Measurements from ENCODE around the gene CNNM3.
A peak's percentile ranks its signal among the peaks of the same experiment; 100 is the strongest.

The CNNM3 gene

DNA sequence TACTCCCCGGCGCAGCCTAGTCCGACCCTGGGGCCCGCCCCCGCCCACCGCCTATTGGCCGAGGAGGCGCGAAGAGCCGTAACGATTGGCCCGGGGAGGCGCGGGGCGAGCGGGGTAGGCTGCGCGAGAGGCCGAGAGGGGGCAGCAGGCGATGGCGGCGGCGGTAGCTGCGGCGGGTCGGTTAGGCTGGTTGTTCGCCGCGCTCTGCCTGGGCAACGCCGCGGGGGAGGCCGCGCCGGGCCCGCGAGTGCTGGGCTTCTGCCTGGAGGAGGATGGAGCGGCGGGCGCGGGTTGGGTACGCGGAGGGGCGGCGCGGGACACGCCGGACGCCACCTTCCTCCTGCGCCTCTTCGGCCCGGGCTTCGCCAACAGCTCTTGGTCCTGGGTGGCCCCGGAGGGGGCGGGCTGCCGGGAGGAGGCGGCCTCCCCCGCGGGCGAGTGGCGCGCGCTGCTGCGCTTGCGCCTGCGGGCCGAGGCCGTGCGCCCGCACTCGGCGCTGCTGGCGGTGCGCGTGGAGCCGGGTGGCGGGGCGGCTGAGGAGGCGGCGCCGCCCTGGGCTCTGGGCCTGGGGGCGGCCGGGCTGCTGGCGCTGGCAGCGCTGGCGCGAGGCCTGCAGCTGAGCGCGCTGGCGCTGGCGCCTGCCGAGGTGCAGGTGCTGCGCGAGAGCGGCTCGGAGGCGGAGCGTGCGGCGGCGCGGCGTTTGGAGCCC, at the start of gene CNNM3 (continued):
- TF ChIP-seq CTCF (tag by site-specific recombination; IDR thresholded peaks at IDR 0.05) (peak; percentile 81), ZNF341 (tag by site-specific recombination; IDR thresholded peaks at IDR 0.05; ENCODE audit: low read depth) (peak; percentile 31; the same call in 1 of the 2 replicates), ZNF660 (tag by site-specific recombination; IDR thresholded peaks at IDR 0.05) (peak; percentile 81), OSR2 (tag by site-specific recombination; IDR thresholded peaks at IDR 0.05) (peak; percentile 16; the same call in 1 of the 2 replicates), ZNF10 (tag by site-specific recombination; IDR thresholded peaks at IDR 0.05) (0 out of 2 replicates have a peak, but pooled peaks have one; percentile 56), ZBTB20 (tag by site-specific recombination; IDR thresholded peaks at IDR 0.05) (peak; percentile 73)

- ChIA-PET POLR2A (interaction anchor here (0.5 kb wide), 1 partner anchor 24 kb away, joined by 4 read pairs; no protein-coding TSS in a partner anchor), CTCF (interaction anchor here (0.6 to 0.9 kb wide), 2 partner anchors 14 to 53 kb away, joined by 3 to 4 read pairs; no protein-coding TSS in a partner anchor)
- no peak overlapping the region for H3K27ac ChIP-seq (ENCODE audit: extremely low read depth, low read depth, low read length)
- peaks cover 0 to 24% of the 10 kb centered on the region in 2 experiments; a peak in 2 of 3 replicates for H3K36me3 ChIP-seq (ENCODE audit: control insufficient read depth in 2 of 2, insufficient read depth in 1 of 2, low read length in 2 of 2)
- no peak overlapping the region for H3K4me3 ChIP-seq (ENCODE audit: low read depth, low read length)
- no peaks in the 10 kb centered on the region for H3K9me3 ChIP-seq (ENCODE audit: control insufficient read depth, insufficient read depth, low read depth, low read length)
- TF ChIP-seq SCRT2 (tag by site-specific recombination; IDR thresholded peaks at IDR 0.05) (peak; percentile 28; the same call in 1 of the 2 replicates), ELK4 (IDR thresholded peaks at IDR 0.05; ENCODE audit: borderline replicate concordance, low read depth, low read length) (no peak), ZNF23 (tag by site-specific recombination; IDR thresholded peaks at IDR 0.05; ENCODE audit: borderline replicate concordance) (no peak), ZNF223 (tag by site-specific recombination; IDR thresholded peaks at IDR 0.05) (no peak), ZBTB20 (tag by site-specific recombination; IDR thresholded peaks at IDR 0.05) (no peak)
- TF ChIP-seq, protein P1, sequence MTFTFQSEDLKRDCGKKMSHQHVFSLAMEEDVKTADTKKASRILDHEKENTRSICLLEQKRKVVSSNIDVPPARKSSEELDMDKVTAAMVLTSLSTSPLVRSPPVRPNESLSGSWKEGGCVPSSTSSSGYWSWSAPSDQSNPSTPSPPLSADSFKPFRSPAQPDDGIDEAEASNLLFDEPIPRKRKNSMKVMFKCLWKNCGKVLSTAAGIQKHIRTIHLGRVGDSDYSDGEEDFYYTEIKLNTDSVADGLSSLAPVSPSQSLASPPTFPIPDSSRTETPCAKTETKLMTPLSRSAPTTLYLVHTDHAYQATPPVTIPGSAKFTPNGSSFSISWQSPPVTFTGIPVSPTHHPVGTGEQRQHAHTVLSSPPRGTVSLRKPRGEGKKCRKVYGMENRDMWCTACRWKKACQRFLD (tag by site-specific recombination; IDR thresholded peaks at IDR 0.05) = no peak
- H3K4me1 ChIP-seq (ENCODE audit: control insufficient read depth, insufficient read depth, low read length) = peaks cover 4% of the 10 kb centered on the region
Measured at GRCh38 chr2:96767135-96767871, 48.8 kb upstream of the CNNM3 start.

DNA sequence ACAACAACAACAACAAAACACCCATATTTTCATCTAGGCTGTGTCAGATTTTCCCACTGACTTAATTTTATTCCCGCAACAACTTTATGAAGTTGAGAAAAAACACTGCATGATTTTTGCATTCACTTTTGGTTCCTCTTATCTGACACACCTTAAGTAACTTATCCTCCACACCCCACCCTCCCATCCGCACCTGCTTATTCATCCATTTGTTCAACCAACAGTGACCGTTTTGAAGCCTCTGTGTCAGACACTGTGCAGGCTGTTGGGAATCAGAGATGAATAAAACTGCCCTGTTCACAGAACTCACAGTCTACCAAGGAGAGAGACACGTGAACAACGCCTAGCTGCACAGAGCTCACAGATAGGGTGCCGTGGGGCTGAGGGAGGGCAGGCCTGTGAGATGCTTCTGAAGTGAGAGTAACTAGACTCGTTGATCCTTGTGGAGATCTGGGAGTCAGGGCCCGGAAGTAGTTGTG, 47.9 kb upstream of the CNNM3 start:
- peaks cover 3% of the 10 kb centered on the region; the same call in 1 of the 2 replicates for H3K4me1 ChIP-seq (ENCODE audit: control insufficient read depth, insufficient read depth, low read length)
- H3K9me3 ChIP-seq (ENCODE audit: control insufficient read depth, insufficient read depth, low read depth, low read length) = no peaks in the 10 kb centered on the region
- TF ChIP-seq ZBTB17 (tag by site-specific recombination; IDR thresholded peaks at IDR 0.05) (peak; percentile 47; the same call in 1 of the 2 replicates), OSR2 (tag by site-specific recombination; IDR thresholded peaks at IDR 0.05) (no peak)
- ChIA-PET POLR2A (no interaction called here), CTCF (interaction anchor here (0.7 to 1.7 kb wide), 3 partner anchors 47 to 109 kb away, joined by 3 to 4 read pairs (median 4); no protein-coding TSS in a partner anchor)
- H3K4me3 ChIP-seq (ENCODE audit: low read depth, low read length) = no peak overlapping the region
- H3K27ac ChIP-seq (ENCODE audit: extremely low read depth, low read depth, low read length) = no peak overlapping the region
- peaks cover 0 to 30% of the 10 kb centered on the region in 2 experiments; a peak in 2 of 3 replicates for H3K36me3 ChIP-seq (ENCODE audit: control insufficient read depth in 2 of 2, insufficient read depth in 1 of 2, low read length in 2 of 2)

DNA sequence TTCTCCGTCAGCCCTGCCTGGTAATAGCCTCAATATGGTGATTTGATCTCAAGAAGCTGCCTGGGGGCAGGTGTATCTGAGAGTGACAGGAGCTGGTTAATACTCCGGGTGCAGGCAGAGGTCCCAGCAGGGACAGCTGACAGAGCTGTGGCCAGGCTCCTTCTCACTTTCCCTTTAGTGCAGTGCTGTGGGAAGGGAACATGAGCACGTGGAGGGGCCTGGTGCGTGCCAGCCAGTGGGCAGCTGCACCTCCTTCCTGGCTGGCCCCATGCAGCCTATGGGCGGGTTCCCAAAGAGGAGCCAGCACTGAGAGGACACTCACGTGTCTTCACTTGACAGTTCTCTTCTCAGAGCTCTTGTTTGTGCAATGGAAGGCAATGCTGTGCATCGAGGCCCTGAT, 46.3 kb upstream of the CNNM3 start:
- H3K27ac ChIP-seq (ENCODE audit: extremely low read depth, low read depth, low read length) = no peak overlapping the region
- no peak overlapping the region for H3K4me3 ChIP-seq (ENCODE audit: low read depth, low read length)
- peaks cover 0 to 30% of the 10 kb centered on the region in 2 experiments; a peak in 2 of 3 replicates for H3K36me3 ChIP-seq (ENCODE audit: control insufficient read depth in 2 of 2, insufficient read depth in 1 of 2, low read length in 2 of 2)
- CTCF ChIA-PET = interaction anchor here (0.8 to 1.7 kb wide), 2 partner anchors 8 to 46 kb away, joined by 4 read pairs; no protein-coding TSS in a partner anchor
- H3K4me1 ChIP-seq (ENCODE audit: control insufficient read depth, insufficient read depth, low read length) = no peaks in the 10 kb centered on the region; the same call in 1 of the 2 replicates
- H3K9me3 ChIP-seq (ENCODE audit: control insufficient read depth, insufficient read depth, low read depth, low read length) = no peaks in the 10 kb centered on the region
- POLR2A ChIA-PET = no interaction called here
- TF ChIP-seq ZNF610 (tag by site-specific recombination; IDR thresholded peaks at IDR 0.05; ENCODE audit: borderline replicate concordance) (no peak), ZNF10 (tag by site-specific recombination; IDR thresholded peaks at IDR 0.05) (no peak), ZNF776 (tag by site-specific recombination; IDR thresholded peaks at IDR 0.05; ENCODE audit: borderline replicate concordance) (no peak), ZNF423 (tag by site-specific recombination; IDR thresholded peaks at IDR 0.05) (no peak), ZBTB8A (tag by site-specific recombination; IDR thresholded peaks at IDR 0.05) (no peak), ZSCAN30 (tag by site-specific recombination; IDR thresholded peaks at IDR 0.05) (no peak), GLI4 (tag by site-specific recombination; IDR thresholded peaks at IDR 0.05) (no peak)
- TF ChIP-seq, protein P2, sequence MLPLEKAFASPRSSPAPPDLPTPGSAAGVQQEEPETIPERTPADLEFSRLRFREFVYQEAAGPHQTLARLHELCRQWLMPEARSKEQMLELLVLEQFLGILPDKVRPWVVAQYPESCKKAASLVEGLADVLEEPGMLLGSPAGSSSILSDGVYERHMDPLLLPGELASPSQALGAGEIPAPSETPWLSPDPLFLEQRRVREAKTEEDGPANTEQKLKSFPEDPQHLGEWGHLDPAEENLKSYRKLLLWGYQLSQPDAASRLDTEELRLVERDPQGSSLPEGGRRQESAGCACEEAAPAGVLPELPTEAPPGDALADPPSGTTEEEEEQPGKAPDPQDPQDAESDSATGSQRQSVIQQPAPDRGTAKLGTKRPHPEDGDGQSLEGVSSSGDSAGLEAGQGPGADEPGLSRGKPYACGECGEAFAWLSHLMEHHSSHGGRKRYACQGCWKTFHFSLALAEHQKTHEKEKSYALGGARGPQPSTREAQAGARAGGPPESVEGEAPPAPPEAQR (tag by site-specific recombination; IDR thresholded peaks at IDR 0.05) = no peak
